Stomach (tissue), 4 donors: ENCODE results near the gene MLXIP.

ENCODE experiments used
- CTCF ChIP-seq, 7 experiments: fragments of 450-650 bp in 4 of 7; fragments of 200-600 bp in 3 of 7; sonication (generic) in 3 of 7; IDR thresholded peaks; one replicate each; pipeline ENCODE4 v1.5.1; 2016 to 2019; ENCODE audit warnings: antibody characterized with exemption in 7 of 7, control low read depth in 2 of 7, mild to moderate bottlenecking in 1 of 7
- POLR2A ChIP-seq, 4 donors: fragments of 450-650 bp; IDR thresholded peaks; one replicate each; pipeline ENCODE4 v1.6.1; 2016; ENCODE audit warnings: antibody characterized with exemption in 4 of 4, control low read depth in 2 of 4, mild to moderate bottlenecking in 1 of 4, moderate library complexity in 1 of 4

GRCh38 chr12:122133192-122133950 lies 54.8 kb downstream of the MLXIP start:
- no peak for TF ChIP-seq CTCF (IDR thresholded peaks at IDR 0.05)
- no peak for TF ChIP-seq POLR2A (IDR thresholded peaks at IDR 0.05)
